HG02798 (cell line): ENCODE results near the gene ETV3.
"Not testable (repeated sequence)": the region's sequence is repeated elsewhere in the genome, so short reads cannot be mapped to it uniquely, and the experiment has no call there.

Experiments used
- ATAC-seq: cut with Tn5 transposase; IDR thresholded peaks from one replicate; pipeline ENCODE4 v1.9.1; 2021; ENCODE audit warnings: mild to moderate bottlenecking; ENCODE audit not compliant: unreplicated experiment, poor library complexity

ETV3 gene

GRCh38 chr1:157115429-157115838 is 22.8 kb downstream of the ETV3 start:
- ATAC-seq, result no peak

- ATAC-seq, result no peak
Observed at GRCh38 chr1:157114183-157115121, 23.7 kb downstream of the ETV3 start.

GRCh38 chr1:157113631-157114030 is 24.6 kb downstream of the ETV3 start:
- no peak for ATAC-seq

GRCh38 chr1:157113106-157113505 is 25.1 kb downstream of the ETV3 start:
- no peak for ATAC-seq

GRCh38 chr1:157112186-157112867 is 25.9 kb downstream of the ETV3 start:
- ATAC-seq, result no peak

- no peak for ATAC-seq
Observed at GRCh38 chr1:157111396-157112165, 26.6 kb downstream of the ETV3 start.

- no peak for ATAC-seq
Observed at GRCh38 chr1:157110686-157111085, 27.5 kb downstream of the ETV3 start.

- no peak for ATAC-seq
Observed at GRCh38 chr1:157110003-157110402, 28.2 kb downstream of the ETV3 start.

- ATAC-seq, result no peak
Observed at GRCh38 chr1:157108448-157108847, 29.7 kb downstream of the ETV3 start.

- no peak for ATAC-seq
Observed at GRCh38 chr1:157107702-157108101, 30.5 kb downstream of the ETV3 start.

GRCh38 chr1:157106813-157107189 is 31.4 kb downstream of the ETV3 start:
- no peak for ATAC-seq

GRCh38 chr1:157105988-157106812 is 32.0 kb downstream of the ETV3 start:
- peak; percentile 86 for ATAC-seq

GRCh38 chr1:157105298-157105987 is 32.8 kb downstream of the ETV3 start:
- ATAC-seq, result no peak

- no peak for ATAC-seq
Observed at GRCh38 chr1:157104598-157105293, 33.4 kb downstream of the ETV3 start.

GRCh38 chr1:157103268-157103667 is 34.9 kb downstream of the ETV3 start:
- no peak for ATAC-seq

GRCh38 chr1:157101149-157101548 is 37.0 kb downstream of the ETV3 start:
- ATAC-seq, result no peak

GRCh38 chr1:157099633-157100009 is 38.6 kb downstream of the ETV3 start, which contains the start of gene ETV3L:
Gene ETV3L, minus strand, starts transcription at chr1:157099808. Its CDS starts 285 bp downstream, at chr1:157099523.
- ATAC-seq, result no peak

- not testable (repeated sequence) for ATAC-seq
Observed at GRCh38 chr1:157098987-157099632, 39.1 kb downstream of the ETV3 start.
